GM21367 (cell line): ENCODE measurements around the gene FTL.

Source experiments
- ATAC-seq: cut with Tn5 transposase; IDR thresholded peaks from one replicate; pipeline ENCODE4 v1.9.1; 2021; ENCODE audit not compliant: unreplicated experiment

FTL gene

GRCh38 chr19:48964205-48965039 is 687 bp upstream of the FTL start:
- no peak for ATAC-seq

DNA sequence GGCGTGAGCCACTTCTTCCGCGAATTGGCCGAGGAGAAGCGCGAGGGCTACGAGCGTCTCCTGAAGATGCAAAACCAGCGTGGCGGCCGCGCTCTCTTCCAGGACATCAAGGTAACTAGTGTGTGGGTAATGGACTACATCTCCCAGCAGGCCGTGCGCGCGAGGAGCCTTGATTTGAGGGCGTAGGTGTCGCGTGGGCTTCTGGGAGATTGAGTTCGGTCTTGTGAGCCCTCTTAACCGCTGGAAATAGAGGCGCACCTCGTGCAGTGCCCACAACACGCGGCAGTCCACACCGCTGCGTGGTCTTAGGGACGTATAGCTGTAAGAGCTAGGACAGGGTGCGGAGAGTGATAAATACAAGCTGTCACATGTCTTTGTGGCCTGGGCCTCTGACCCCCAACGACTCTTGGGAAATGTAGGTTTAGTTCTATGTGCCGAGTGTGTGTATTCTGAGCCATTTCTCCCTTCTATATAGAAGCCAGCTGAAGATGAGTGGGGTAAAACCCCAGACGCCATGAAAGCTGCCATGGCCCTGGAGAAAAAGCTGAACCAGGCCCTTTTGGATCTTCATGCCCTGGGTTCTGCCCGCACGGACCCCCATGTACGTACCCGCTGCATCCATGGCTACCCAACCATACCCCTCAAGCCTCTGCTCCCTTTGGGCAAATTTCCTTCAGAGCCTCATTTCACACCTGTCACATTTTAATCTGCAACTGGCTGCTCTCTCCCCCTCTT is 864 bp downstream of the FTL start:
- no peak for ATAC-seq

DNA sequence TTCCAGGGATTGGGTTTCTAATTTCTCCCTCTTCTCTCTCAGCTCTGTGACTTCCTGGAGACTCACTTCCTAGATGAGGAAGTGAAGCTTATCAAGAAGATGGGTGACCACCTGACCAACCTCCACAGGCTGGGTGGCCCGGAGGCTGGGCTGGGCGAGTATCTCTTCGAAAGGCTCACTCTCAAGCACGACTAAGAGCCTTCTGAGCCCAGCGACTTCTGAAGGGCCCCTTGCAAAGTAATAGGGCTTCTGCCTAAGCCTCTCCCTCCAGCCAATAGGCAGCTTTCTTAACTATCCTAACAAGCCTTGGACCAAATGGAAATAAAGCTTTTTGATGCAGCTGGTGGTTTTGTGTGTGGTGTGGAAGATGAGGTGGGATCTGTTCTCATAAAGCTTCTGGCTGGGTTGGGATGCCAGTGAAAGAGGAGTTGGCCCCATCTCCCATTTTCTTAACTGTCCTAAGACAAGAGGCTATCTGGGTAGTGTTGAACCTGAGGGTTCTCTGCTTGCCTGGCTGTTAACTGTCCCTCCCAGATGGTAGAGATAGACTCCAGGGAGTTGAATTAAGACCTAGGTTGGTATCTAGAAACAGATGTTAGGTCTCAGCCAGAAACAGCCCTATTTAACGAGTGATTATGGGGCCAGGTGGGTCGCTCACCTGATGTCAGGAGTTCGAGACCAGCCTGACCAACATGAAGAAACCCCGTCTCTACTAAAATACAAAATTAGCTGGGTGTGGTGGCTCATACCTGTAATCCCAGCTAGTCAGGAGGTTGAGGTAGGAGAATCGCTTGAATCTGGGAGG is 1.6 kb downstream of the FTL start:
- no peak for ATAC-seq

GRCh38 chr19:48967346-48968178 is 2.5 kb downstream of the FTL start:
- no peak for ATAC-seq

DNA sequence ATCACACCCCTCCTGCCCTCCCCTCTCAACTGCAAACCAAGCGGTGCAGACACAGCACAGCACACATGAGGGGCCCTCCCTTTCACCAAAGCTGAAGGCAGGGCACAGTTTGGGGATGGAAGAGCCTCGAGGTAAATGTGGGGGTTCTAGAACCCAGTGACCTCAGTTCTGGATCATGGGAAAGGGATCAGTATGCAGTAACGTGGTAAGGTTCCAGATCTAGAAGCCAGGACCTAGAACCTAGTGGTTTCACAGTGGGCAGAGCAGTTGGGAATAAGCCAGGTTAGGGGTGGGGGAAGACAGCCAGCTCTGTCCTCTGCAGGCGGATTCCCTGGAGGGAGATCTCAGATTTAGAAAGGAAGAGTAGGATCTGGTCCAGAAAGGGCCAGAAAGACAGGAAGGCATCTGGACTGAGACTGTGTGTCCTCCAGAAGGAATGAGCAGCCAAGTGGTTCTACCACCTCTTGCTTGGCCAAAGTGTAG is 3.1 kb downstream of the FTL start:
- no peak for ATAC-seq

DNA sequence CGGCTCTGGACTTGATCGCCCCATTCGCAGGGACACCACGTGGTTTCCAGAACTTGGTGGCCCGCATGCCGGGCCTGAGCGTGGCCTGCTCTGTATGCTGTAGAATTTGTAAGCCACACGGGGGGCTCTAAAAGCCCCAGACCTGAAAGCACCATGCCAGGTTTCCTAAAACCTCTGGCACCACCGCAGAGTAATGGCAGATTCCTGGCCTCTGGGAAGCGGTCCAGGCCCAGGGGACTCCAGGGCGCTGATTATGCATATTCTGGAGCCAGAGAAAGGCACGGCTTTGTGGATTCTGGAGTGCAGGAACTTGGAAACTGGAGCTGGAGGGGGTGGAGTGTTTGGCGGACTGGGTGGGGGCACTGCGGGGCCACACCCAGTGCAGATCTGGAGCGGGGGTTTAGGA is 3.7 kb downstream of the FTL start:
- no peak for ATAC-seq

GRCh38 chr19:48969276-48970138 is 4.4 kb downstream of the FTL start:
- no peak for ATAC-seq

GRCh38 chr19:48970139-48970766 is 5.1 kb downstream of the FTL start:
- no peak for ATAC-seq

GRCh38 chr19:48970923-48971395 is 5.8 kb downstream of the FTL start:
- ATAC-seq: no peak

DNA sequence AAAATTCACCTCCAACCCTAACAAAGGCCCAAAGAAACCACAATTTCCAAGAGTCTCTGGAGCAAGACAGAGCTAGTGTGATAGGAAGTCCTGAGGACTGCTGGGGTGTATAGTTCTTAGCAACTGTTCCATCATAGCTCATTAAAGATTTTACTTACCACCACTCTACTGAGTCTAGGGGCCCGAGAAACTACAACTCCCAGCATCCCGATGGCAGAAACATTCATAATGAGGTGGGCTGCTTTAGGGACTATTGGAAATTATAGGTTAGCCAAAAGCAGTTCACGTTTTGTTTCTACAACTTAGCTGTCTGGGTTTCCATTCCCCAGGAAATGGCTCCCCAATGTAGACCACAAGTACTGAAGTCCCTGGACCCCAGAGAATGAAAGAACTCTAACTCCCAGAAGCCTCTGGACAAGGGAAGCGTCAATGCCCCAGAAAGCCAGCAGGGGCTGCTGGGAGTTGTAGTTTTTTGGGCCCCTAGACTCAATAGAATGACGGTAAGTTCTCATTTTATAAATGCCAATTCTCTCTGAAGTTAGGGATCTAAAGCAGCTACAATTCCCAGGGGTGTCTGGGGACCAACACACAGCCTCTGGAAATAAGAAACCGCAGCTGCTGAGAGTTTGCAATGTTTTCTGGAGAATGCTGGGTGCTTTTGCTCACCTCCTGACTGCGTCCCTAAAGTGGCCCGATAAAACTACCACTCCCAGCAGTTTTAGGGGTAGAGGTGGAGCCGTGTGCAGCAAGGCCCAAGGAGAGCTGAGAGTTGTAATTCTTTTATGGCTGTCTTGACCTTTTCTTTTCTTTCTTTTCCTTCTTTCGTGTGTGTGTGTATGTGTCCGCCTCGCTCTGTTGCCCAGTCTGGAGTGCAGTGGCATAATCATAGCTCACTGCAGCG is 11.1 kb downstream of the FTL start:
- ATAC-seq: no peak

DNA sequence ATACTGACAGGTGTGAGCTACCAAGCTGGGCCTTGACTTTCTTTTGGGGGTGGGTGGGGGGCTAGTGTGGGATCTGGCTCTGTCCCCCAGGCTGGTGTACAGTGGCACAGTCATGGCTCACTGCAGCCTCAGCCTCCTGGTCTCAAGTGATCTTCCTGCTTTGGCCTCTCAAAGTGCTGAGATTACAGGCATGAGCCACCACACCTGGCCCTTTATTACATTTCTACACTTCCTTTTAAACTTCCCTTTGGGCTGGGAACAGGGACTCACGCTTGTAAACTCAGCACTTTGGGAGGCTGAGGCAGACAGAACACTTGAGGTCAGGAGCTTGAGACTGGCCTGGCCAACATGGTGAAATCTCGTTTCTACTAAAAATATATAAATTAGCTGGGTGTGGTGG is 12.0 kb downstream of the FTL start:
- no peak for ATAC-seq

DNA sequence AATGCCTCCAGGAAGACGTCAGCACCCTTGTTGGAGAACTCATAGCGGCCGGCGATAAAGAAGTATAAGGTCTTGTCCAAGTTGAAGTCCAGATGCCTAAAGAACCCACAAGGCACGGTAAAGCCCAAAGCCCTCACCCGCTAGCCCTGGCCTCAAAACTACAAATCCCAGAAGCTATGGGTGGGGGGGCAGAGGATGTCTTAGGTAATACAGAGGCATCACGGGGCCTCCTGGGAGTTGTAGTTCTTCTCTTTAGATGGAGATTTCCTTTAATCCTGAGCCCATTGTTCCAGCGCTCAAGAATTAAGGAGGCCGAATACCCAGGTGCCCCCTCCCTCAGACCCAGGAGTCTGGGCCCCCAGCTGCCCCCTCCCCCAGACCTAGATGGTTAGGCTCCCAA is 17.2 kb downstream of the FTL start:
- ATAC-seq: no peak

DNA sequence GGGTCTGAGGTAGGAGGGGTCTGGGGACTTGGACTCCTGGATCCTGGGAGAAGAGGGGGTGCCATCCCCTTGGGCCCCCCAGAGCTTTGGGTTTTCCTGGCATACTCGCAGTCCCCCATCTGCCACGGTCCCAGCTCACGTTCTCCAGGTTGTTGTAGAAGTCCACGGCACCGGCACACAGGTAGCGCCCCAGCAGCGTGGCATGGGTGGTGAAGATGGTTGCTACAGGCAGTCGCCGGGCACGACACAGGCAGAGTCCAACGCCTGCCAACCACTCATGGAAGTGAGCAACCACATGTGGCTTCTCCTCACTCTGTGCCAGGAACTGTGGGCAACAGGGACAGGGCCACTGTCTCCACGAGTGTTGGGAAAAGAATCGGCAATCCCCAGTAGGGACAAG is 20.6 kb downstream of the FTL start:
- ATAC-seq: no peak

DNA sequence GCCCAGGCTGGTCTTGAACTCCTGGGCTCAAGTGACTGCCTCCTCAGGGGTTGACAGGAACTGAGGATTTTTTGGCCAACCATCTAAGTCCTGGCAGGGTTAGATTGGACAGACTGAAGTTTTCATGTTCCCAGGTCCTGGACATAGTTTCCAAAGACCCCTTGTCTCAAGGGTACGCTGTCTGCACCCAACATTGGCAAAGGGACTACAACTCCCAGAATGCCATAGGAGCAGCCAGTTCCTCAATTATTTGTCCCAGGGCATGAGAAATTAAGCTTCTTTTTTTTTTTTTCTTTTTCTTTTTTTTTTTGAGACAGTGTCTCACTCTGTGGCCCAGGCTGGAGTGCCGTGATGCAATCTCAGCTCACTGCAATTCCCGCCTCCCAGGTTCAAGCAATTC is 21.1 kb downstream of the FTL start:
- ATAC-seq: no peak

- ATAC-seq: no peak
Observed at GRCh38 chr19:48987323-48987722, 22.2 kb downstream of the FTL start.

- ATAC-seq: no peak
Observed at GRCh38 chr19:48988286-48988685, 23.2 kb downstream of the FTL start.

DNA sequence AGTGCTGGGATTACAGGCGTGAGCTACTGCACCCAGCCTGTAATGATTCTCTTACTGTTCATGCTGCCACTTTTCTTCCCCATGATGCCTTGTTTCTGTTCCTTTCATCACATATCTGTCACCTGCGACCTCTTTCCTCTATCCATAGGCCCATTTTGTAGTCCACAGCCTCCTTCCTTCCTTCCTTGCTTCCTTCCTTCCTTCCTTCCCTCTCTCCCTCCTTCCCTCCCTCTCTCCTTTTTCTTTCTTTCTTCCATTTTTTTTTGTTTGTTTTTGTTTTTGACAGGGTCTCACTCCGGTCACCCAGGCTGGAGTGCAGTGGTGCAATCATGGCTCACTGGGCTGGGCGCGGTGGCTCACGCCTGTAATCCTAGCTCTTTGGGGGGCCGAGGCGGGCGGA is 23.8 kb downstream of the FTL start:
- no peak for ATAC-seq

GRCh38 chr19:48989701-48990291 is 24.7 kb downstream of the FTL start:
- ATAC-seq: no peak
